VCaP (cell line): ENCODE measurements around the gene DTNB.

Experiments
- H3K27ac ChIP-seq: fragments of 450-650 bp; 2 replicates; pipeline ENCODE4 v1.5.1; 2017
- CTCF ChIP-seq: fragments of 450-650 bp; conservative IDR thresholded peaks from 2 replicates; pipeline ENCODE4 v1.5.1; 2017; ENCODE audit warnings: mild to moderate bottlenecking, moderate library complexity

Gene DTNB

GRCh38 chr2:25454824-25455611 is 218.4 kb downstream of the DTNB start:
- TF ChIP-seq CTCF: no peak
- H3K27ac ChIP-seq: no peak overlapping the region

GRCh38 chr2:25453199-25453905 is 220.0 kb downstream of the DTNB start:
- no peak for TF ChIP-seq CTCF
- H3K27ac ChIP-seq: no peak overlapping the region

DNA sequence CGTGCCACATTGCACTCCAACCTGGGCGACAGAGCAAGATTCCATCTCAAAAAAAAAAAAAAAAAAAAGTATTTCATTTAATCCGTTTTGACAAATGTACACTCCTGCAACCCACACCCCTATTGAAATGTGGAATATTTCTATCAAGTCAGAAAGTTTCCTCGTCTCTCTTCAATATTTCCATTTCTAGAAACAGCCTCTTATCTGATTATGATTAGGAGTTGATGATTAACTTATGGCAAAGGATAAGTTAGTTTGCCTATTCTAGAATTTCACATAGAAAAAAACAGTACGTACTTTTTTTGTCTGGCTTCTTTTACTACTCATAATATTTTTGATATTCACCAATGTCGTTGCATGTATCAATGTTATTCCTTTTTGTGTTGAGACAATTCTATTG is 224.6 kb downstream of the DTNB start:
- TF ChIP-seq CTCF: no peak

DNA sequence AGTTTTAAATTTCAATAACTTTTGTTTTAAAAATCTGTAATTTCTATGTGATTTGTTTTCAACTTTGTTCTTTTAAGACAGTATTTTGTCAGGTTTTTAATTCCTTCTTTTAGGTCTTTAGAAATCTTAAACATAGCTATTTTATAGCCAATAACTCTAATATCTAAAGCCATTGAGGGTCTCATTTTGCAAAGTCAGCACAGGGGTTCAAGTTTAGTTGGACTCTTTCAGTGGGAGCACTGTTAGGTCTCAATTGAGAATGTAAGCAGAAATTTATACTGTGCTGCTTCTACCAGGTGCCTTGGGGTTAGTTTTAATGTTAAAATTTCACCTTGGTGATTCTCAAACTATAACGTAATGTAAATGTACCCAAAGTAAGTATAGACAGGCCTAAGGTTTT is 226.4 kb downstream of the DTNB start:
- no peak for TF ChIP-seq CTCF
- no peak overlapping the region for H3K27ac ChIP-seq

More for the DNA sequence above, 224.6 kb downstream of the DTNB start:
- H3K27ac ChIP-seq: no peak overlapping the region

DNA sequence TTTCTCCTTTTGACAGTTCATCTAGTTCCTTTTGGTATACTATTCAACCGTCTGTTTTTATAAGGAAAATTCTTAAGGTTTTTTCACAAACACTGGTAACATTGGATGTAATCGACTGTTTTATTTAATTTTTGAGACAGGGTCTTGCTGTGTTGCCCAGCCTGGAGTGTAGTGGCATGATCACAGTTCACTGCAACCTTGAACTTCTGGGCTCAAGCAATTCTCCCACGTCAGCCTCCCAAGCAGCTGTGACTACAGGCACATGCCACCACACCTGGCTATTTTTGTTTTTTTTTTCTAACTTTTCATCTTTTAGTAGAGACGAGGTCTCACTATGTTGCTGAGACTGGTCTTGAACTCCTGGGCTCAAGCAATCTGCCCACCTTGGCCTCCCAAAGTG is 227.3 kb downstream of the DTNB start:
- H3K27ac ChIP-seq: no peak overlapping the region
- no peak for TF ChIP-seq CTCF

DNA sequence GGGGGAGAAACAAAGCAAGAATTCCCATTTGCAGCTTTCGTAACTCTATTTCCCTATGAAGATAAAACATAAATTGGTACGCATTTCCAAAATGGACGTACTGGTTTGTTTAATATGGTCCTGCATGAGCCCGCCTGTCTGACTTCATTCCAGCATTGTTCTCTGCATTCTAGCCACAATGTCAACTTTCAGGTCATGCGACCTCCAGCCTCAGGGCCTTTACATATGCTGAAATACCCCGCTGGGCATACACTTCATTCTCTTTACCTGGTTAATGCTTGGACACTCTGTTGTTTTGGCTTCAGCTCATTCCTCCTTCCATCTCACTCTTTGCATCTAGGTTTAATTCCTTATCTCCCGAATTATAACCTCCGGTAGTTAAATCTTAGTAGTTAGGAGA is 227.9 kb downstream of the DTNB start:
- no peak for TF ChIP-seq CTCF

GRCh38 chr2:25444608-25445270 is 228.6 kb downstream of the DTNB start:
- no peak overlapping the region for H3K27ac ChIP-seq
- TF ChIP-seq CTCF: no peak

More for the DNA sequence above, 227.9 kb downstream of the DTNB start:
- H3K27ac ChIP-seq: no peak overlapping the region
